Hematopoietic multipotent progenitor cell treated with erythropoietin and hydrocortisone succinate and interleukin-3 and kit ligand, for 8 days (in vitro differentiated cells): ENCODE measurements around the gene IZUMO1.
"Not testable (repeated sequence)": the region's sequence is repeated elsewhere in the genome, so short reads cannot be mapped to it uniquely, and the experiment has no call there.

Source experiments
- DNase-seq: peaks from one replicate; pipeline ENCODE4 v3.0.0-alpha.2; 2015

The IZUMO1 gene

GRCh38 chr19:48711106-48711662 lies 35.5 kb downstream of the IZUMO1 start:
- no peak for DNase-seq

GRCh38 chr19:48708471-48708870 lies 38.2 kb downstream of the IZUMO1 start:
- DNase-seq = no peak

GRCh38 chr19:48705431-48705830 lies 41.3 kb downstream of the IZUMO1 start:
- no peak for DNase-seq

- DNase-seq = no peak
Measured at GRCh38 chr19:48703316-48703715, 43.4 kb downstream of the IZUMO1 start.

- DNase-seq = no peak
Measured at GRCh38 chr19:48702701-48703100, 44.0 kb downstream of the IZUMO1 start.

GRCh38 chr19:48698046-48698445 lies 48.7 kb downstream of the IZUMO1 start:
- peak; percentile 92 for DNase-seq

GRCh38 chr19:48696353-48697010 lies 50.2 kb downstream of the IZUMO1 start:
- no peak for DNase-seq

GRCh38 chr19:48695743-48696352 lies 50.9 kb downstream of the IZUMO1 start, which contains the start of gene FUT2:
Gene FUT2 (plus strand): TSS chr19:48695971. CDS start chr19:48702957, 6,986 bp downstream.
- no peak for DNase-seq

GRCh38 chr19:48693629-48694028 lies 53.1 kb downstream of the IZUMO1 start:
- DNase-seq = not testable (repeated sequence)
